EL (cell line): ENCODE measurements around the gene C9orf50.
"Not testable (repeated sequence)": the region's sequence is repeated elsewhere in the genome, so short reads cannot be mapped to it uniquely, and the experiment has no call there.

Source experiments
- DNase-seq: peaks from one replicate; pipeline ENCODE4 v3.0.0-alpha.2; 2016

The C9orf50 gene, protein sequence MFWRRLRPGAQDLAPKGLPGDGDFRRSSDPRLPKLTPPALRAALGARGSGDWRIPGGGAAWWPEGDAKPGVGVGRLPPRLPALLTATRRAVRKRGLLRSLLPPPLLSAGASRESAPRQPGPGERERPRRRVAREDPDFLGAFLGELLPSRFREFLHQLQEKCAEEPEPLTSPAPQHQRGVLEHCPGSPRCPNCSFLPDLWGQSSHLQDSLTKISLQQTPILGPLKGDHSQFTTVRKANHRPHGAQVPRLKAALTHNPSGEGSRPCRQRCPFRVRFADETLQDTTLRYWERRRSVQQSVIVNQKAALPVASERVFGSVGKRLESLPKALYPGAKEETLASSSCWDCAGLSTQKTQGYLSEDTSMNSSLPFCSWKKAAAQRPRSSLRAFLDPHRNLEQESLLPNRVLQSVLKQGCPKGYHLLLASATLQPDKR

DNA sequence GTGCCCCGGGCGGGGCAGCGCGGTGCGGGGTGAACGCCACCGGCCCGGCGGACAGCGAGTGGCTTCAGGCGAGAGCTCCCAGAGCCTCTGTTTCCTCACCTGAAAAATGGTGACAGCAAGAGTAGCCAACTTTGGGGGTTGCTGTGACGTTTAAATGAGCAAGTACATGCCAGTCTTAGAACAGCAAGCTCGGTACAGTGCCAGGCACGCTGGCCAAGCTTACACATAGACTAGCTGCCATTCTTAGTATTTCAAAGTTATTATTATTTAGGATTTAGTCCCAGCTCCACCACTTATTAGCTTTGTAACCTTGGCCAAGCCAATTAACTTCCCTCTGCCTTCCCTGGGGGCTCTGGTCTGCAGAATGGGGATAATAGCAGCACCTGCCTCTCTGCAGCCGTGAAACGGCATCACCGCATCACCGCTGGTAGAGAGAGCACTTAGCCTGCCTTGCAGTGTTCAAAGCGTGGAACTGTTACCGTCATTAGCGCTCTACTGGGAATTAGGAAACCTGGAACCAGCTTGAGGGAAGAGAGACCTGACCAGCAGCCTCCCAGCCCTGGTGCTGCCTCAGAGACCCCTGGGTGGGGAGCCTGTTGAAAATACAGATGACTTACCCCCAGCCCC, at the start of gene C9orf50:
TSS of gene C9orf50 (minus strand) at position 433 of the 627 bp plus-strand sequence. CDS start 527 bp downstream, outside the sequence.
- DNase-seq = no peak

DNA sequence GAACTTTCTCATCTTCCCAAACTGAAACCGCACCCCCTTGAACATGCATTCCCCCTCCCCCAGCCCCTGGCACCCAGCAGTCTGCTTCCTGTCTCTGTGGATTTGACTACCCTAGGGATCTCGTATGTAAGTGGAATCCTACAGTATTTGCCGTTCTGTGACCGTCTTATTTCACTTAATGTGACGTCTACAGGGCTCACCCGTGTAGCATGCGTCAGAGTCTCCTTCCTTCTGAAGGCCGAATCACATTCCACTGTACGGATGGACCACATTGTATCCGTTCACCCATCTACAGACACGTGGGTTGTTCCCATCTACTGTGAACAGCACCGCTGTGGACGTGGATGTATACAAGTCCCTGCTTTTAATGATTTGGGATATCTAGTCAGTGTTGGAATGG, 49.0 kb upstream of the C9orf50 start:
- no peak for DNase-seq

DNA sequence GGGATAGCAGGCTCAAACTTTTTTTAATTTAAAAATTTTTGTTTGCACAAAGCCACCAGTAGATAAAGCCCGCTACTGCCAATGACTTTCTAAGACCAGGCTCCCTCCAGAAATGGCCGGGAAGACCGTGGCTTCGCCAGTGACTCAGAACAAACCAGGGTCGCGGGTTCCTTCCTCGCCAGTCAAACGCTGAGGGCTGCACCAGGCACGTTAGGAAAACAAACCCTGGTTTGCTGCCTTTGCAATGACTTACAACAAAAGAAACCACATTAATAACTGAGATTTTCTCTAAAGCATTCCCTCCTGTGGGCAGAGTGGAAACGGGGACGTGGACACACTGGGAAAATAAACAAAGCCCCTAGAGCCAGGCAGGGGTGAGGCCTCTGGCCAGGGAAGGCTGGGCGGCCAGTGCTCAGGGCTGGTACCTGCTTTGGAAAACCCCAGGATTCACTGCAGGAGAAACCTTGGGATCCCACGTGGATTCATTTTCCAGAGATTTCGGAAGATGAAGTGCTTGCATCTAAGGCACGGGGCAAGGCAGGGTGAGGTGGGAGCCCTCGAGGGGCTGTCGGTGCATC, 48.3 kb upstream of the C9orf50 start:
- peak; percentile 81 for DNase-seq

DNA sequence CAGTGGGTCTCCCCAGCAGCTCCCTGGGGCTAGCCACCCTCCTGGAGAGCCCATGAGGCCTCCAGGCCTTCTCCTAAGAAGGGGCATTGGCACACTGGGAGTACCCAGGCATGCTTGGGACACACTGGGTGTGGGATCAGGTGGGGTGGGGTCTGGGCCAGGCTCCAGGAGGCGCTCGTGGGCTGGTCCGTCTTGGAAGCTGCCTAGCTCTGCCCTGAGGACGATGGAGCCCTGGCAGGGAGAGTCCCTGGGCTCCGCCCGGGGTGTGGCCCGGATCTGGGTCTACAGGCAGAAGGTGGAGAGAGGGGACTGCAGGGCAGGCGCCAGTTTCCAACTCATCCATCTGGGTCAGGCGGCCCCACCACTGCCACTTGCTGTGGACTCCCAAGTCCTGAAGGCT, 46.9 kb upstream of the C9orf50 start:
- DNase-seq = no peak

DNA sequence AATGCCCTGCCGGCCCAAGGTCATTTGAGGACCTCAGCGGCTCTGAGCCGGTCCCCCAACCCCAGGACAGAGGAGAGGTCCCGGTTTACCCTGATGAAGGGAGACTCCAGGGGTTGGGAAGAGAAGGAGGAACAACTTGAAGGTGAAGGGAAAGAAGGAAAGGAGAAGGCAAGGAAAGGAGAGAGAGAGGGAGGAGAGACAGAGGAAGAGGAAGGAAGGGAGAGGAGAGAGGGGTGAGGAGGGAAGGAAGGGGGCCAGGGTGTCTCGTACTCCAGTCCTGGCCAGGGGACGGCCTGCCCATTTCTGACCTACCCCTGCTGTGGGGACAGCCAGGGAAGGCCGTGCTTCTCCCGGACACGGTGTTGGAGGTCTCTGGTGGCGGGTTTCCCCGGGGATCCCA, 46.5 kb upstream of the C9orf50 start:
- no peak for DNase-seq

DNA sequence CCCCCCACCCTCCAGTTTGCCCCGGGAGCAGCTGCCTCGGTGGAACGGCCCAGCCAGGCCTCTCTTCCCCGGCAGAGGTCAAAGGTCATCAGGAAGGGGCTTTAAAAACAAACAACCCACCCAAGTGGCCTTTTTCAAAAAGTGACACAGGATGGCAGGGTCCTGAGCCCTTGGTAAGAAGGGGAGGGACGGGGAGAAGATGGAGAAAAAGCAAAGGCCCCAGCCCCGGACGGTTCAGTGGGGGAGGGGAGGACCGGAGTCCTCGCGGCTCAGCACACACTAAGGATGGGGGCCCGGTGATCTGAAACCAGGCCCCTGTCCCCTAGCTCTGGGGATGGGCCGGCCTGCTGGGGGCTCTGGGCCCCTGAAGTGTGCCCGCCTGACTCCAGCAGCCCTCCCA, 45.7 kb upstream of the C9orf50 start:
- DNase-seq = no peak

DNA sequence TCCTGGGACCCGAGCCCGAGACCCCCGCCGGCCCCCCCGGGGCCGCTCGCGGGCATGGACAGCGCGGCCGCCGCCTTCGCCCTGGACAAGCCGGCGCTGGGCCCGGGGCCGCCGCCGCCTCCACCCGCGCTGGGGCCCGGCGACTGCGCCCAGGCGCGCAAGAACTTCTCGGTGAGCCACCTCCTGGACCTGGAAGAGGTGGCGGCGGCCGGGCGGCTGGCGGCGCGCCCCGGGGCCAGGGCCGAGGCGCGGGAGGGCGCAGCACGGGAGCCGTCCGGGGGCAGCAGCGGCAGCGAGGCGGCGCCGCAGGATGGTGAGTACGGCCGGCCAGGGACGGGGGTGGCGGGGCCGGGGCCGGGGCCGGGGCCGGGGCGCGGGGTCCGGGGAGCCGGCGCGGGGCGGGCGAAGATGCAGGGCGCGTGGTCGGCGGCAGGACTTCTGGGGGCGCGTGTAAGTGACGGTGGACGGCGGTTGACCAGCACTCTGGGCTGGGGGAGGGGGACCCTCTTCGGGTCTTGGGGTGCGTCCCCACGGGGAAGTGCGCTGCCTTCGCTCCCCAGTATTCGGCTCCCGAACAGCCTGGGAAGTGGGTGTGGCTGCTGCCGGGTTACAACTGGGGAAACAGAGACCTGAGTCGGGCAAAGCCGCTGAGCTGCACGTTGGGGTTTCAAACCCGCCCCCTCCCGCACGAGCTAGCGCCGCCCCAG, 45.1 kb upstream of the C9orf50 start:
- DNase-seq = no peak

DNA sequence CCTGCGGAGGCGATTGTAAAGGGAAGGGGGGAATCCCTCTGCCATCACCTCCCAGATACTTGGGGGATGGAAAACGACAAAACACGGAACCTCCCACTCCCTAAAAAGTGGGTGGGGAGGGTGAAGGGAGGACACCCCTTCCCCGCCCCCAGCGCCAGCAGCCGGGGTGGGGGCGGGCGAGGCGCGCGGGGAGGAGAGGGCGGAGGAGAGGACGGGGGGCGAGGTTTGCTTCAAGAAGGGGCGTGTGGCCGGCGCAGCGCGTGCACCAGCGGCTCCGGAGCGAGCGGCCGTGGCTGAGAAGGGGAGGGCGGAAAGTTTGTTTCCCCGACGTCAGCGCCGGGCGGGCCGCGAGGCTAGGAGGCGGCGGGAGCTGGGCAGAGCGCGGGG, 44.5 kb upstream of the C9orf50 start, which contains the start of gene PRRX2:
TSS of gene PRRX2 (plus strand) at position 259 of the 387 bp plus-strand sequence. CDS start 221 bp downstream, outside the sequence.
- peak; percentile 69 for DNase-seq

DNA sequence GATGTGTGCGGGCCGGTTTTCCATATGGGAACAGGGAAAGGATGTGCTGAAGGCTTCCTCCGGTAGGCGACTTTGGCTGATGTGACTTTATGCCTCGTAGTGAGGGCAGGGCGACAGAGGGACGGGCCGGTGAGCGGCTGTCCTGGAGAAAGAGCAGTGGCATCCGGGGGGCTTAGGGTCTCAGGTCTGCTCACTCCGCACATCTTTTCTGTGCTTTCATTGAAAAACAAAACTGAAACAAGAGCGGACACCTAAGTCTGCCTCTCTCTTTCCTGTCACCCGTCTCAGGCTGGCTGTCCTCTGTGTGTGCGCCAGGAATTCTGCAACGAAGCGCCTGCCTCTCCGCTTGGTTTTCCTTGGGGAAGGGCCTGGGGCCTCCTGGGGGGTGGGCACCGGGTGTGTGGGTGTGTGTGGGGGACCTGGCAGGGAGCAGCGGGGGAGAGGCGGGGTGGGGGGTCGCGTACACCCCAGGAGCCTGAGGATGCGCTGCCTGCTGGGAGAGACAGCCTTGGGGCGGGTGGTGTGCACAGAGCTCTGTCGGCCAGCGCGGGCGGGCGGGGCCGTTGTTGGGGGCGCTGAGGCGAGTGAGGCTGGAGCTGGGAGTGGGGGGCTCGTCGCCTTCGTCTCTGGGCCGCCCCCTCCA, 44.0 kb upstream of the C9orf50 start:
- DNase-seq = no peak

DNA sequence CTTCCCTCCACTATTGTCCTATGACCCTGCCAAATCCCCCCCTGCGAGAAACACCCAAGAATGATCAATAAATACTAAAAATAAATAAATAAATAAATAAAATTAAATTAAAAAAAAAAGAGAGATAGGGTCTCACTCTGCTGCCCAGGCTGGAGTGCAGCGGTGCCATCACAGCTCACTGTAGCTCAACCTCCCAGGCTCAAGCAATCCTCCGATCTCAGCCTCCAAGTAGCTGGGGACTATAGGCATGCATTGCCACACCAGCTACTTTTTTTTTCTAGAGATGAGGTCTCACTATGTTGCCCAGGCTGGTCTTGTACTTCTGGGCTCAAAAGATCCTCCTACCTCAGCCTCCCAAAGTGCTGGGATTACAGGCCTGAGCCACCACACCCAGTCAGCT, 41.3 kb upstream of the C9orf50 start:
- not testable (repeated sequence) for DNase-seq

DNA sequence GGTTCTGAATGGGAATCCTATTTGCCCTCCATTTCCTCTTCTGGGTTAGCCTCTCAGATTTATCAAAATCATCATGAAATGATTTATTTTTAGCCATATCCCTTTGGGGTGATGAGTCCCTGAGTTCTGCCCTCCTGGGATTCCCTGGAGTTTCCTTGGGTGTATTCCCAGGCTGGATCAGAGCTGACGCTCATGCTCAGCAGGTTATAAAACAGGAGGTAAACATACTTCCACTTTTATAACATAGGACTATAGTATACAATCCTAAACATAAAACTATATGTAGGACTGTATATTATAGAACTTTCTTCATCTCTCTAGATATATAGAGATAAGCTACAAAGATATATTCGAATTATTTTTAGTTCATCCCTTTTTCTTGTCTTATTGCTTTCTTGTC, 40.1 kb upstream of the C9orf50 start:
- no peak for DNase-seq

DNA sequence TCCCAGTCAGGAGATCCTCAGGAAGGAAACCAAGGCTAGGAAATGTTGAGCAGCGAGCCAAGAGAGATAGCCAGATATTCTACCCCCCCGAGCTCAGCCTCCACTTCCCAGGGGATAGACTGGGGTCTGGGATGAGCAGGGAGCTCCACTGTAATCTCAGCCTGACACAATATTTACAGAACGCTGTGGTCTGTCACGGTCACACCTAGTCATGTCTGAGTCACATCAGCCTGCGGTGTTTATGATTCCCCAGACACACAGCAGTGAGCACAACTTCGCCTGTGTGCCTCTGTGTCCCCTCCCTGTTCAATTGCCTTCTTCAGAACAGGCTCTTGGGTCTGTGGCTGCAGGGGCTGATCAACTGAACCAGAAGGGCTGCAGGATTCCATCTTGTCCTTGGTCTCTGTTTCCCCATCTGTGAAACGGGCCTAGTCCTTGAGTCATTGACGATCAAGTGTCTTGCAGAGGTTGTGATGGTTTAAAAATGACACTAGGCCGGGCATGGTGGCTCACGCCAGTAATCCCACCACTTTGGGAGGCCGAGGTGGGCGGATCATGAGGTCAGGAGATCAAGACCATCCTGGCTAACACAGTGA, 36.0 kb upstream of the C9orf50 start:
- peak; percentile 78 for DNase-seq

DNA sequence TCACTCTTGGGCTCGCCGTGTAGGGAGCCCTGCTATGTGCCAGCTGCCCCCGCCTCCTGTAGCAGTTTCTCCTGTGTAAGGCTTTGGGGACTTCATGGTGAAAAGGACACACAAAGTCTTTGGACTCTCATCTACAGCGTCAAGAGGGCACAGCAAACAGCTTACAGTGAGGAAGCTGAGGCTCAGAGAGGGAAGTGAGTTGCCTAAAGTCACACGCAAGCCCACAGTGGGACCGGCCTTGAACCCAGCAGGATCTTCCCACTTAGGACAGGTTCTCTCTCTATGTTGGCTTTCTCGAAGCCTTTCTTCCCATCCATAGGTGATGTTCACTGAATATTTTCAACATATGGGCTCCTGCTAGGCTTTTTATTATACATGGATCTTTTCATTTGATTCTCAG, 34.8 kb upstream of the C9orf50 start:
- no peak for DNase-seq

DNA sequence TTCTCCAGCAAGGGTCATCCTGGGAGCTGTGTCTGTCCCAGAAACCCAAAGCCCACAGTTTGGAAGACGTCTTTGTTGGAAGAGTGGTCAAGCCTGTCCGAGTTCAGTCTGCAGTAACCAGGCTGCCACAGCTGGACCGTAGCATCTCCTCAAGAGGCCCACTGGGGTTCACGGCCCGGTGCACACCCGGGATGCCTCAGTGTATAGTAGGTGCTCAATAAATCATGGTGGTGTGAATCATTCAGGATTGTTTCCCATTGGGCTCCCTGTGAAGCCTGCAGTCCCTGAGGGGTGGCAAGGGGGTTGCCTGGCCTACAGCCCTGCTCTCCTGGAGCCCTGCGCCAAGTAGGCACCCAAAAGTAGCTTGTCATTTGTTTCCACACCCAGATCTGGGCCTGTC, 34.3 kb upstream of the C9orf50 start:
- no peak for DNase-seq

DNA sequence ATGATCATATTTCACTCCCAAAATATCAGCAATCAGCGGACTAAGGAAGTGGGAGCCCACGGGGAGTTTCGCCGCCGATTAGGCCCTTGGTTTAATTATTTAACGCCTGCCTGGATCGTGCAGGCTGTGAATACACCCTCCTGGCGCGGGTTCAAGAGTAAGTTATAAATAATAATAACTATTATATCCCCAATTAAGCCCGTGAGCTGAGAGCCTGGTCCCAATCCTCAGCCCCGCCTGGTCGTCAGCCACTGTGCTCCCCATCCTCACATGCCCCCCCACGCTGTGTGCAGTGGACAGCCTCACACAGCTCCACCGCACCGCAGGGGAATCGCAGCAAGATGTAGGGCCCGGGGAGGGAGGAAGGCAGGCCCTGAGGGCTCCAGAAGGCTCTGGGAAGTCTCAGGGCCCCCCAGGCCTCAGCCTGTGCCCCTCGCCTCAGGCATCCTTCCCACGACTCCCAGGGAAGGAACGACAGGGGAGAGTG, 33.7 kb upstream of the C9orf50 start:
- DNase-seq = no peak

DNA sequence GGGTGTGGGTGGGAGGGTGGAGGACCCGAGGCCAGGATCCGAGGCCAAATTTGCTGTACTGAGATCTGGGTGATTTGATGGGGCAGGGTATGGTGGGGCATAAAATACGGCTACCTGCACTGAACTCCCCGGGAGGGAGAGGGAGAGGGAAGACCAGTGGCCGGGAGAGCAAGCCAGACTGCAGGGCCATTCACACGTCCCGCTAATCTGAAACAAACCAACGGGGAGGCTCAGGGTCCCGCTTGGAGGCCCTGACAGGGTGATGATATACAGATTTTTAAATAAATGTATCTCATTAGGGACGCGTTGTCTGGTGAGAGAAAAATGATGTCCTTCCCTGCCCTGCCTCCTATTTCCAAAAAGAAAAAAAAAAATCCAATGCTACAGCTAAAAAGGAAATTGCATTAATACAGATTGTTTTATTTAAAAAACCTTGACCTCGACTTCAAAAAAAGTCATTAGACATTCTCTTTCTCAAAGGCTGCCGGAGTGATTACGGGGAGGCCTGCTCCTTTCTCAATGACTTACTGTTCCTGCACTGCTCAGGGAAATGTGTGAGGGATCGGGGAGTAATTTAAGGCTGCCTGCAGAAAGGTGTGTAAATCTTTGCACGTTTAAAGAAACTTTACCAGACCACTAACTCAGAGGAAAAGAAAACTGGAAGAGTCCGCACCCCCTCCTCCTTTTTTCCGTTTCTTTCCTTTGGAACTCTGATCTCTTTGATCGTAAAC, 33.1 kb upstream of the C9orf50 start:
- DNase-seq = no peak

DNA sequence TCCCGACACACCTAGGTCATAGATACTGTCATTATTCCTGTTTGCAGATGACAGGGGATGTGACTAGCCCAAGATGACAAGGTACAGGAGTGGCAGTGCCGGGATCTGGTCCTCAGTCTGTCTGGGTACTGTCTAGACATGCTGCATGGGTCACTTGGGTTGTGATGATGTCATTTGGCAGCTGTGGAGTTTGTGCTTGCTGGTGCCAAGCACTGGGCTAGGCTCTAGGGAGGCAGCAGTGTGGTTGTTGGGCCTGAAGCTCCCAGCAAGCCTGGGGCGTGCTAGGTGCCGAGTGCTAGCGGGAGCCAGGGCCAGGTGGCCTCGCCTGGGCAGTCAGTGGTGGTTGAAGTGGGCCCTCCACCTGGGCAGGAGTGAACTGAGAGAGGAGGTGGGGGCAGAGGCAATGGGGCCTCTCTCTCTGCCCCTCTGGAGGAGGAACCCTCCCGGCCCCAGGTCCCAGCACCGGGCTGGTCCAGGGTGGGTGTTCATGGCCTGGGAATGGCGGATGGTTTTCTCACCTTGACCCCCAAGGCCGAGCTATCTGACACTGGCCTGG, 29.9 kb upstream of the C9orf50 start:
- no peak for DNase-seq

DNA sequence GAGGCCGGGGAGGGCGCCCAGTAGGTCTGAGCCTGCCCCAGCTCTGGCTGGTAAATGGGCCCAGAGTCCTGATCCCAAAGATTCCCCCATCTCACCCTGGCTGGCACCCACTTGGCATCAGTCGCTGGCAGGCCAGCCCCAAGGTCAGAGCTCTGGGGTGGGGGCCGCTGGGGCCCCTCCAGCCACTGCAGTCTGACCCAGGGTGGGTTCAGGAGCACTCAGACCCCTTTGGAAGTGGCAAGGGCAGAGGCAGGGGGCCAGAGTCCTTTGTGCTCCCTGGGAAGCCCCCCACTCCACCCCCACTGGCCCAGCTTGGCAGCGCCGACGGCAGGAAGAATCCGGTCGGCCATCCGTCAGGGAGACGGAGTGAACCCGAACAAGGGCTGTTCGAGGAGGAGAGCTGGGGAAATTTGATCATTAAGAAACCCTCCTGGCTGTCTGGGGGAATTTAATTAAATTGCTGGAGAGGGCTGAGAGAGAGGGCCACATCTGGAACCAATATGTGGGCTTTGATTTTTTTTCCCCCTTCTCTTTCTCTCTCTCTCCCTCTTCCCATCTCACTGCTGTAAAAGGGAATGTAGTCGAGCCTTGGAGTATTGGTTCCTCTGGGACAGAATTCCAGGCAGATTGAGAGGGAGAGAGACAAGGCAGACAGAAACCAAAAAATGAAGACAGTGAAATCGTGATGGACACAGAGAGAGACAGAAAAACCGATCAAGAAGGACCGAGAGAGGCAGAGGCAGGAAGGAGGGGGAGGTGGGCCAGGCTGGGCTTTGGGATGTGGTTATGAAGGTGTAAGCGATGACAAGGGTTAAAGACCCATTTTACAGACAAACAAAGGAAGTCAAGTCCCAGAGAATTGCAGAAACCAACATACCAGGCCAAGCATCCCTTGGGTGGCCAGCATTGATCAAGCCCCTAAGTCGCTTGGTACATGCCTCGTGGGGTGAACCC, 29.1 kb upstream of the C9orf50 start:
- no peak for DNase-seq

DNA sequence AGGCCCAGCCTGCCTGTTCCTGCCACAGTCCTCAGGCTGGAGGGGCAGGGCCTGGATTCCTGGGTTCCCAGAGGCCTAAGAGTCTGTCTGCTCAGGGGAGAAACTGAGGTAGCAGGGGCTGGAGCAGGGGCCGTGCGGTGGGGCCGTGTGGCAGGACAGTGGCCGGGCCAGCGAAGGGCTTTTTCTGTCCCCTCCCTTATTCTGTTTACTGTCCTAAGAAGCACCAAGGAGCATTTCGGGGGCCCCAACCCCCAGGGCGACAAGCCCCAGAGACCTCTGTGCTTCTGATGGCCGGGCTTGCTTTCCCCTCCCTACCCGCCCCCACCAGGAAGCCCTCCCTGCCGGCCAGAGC, 27.8 kb upstream of the C9orf50 start:
- DNase-seq = no peak
